GM19395 (cell line): ENCODE data around the gene KRT79.

Experiments used
- ATAC-seq: cut with Tn5 transposase; IDR thresholded peaks from one replicate; pipeline ENCODE4 v1.9.1; 2021; ENCODE audit warnings: mild to moderate bottlenecking, moderate library complexity; ENCODE audit not compliant: unreplicated experiment

KRT79 gene

DNA sequence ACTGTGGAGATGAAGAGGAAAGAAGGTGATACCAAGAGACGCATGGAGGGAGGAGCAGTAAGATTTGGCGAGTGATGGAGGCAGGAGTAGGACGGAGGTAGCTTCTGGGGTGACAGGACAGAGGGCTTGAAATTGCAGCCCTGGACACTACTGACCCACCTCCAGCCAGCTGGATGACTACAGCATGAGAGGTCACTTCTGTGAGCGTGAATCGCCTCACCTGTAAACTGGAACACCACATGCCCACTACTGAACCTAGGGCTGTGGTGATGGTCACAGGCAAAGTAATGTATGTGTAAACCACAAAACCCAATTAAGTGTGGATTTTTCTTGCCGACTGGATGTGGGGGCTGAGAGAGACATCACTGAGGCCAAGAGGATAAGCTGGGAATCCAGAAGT, 13.6 kb downstream of the KRT79 start:
- no peak for ATAC-seq

DNA sequence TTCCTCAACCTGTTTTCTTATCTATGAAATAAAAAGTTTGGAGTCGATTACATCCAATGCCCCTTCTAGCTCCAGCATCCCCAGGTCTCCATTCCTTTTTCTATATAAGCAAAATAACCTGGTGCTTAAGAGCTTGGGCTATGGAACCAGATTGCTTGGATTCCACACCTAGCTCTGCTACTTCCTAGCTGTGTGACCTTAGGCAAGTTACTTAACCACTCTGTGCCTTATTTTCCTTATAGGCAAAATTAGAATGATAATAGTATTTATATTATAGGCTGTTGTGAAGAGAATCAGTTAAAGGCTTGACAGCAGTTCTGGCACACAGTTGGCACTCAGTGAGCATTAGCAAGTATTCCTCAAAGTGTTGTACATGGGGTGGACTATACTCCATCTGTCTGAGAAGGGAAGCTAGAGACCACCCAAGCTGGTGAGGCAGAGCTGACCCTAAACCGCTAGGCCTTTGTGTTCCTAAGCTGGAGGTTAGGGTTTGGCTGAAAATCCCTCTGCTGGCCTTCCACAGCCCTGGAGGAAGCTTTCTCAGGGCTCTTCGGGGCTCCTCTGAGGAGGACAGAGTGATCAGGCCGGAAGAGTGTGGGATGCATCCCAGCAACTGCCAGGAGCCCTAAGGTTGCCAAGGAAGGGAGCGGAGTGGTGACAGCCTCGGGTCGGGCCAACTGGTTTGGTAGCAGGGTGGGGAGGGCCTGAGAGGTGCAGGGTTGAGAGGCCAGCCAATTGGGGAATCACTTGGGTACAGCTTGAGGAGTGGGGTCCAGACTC, 14.2 kb downstream of the KRT79 start:
- ATAC-seq: no peak

DNA sequence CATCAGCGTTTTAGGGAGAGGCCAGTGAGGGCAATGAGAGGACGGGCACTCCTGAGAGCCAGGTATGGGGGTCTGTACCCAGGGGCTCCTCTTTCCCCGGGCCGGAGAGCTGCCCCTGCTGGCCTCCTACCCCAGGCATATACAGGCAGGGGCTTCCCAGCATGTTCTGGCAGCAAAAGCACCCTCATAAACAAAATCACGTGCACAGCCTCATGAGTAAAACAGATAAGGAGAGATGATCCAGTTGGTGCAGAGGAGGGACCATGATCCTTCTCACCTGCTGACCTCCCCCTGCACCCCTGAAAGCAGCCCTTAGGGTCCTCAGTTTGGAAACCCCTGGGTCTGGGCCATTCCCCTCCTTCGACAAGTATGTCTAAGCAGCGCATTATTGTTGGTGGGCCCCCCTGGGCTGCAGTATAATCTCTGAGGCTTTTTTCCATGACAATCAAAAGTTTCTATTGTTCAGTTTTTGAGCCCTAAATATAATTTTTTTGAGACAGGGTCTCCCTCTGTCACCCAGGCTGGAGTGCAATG, 15.2 kb downstream of the KRT79 start:
- ATAC-seq: no peak

DNA sequence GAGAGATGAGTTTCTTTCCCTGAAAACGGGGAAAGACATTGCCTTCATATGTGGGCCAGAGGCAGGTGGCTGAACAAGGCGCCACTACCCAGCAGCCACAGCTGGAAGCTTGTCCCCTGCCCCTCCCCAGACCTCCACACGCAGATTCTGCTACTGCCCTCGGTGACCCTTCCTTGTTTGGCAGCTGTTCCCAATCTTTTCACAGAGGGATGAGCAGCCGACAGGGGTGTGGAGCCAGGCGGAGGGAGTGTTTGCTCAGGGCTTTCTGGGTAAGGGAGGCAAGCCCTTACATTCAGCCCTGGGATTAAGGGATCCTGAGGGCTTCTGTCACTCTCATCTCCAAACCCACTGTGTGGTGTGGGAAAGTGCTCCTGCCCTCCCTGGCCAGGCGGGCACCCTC, 15.7 kb downstream of the KRT79 start:
- ATAC-seq: no peak

DNA sequence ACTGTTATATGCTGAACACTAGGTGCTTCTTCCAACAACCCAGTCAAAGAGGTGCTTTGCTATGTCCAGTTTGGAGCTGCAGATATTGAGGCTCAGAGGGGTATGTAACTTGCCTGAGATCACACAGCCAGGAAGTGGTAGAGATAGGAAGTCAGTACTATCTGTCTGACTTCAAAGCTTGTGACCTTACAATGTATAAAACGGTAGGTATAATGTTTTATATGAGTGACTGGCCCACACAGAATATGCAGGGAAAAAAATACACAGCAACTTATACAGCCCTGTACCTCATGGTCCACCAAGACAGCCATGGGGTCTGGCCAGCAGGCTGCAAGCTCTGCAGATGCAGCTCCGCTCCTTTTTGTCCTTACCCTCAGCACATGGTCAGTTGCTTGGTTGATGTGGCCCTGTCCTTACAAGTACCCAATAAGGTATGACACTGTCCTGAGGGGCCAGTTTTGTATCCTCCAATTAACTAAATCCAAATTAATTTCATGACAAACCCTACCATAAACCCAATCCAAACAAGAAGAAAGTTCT, 16.3 kb downstream of the KRT79 start:
- ATAC-seq: no peak

DNA sequence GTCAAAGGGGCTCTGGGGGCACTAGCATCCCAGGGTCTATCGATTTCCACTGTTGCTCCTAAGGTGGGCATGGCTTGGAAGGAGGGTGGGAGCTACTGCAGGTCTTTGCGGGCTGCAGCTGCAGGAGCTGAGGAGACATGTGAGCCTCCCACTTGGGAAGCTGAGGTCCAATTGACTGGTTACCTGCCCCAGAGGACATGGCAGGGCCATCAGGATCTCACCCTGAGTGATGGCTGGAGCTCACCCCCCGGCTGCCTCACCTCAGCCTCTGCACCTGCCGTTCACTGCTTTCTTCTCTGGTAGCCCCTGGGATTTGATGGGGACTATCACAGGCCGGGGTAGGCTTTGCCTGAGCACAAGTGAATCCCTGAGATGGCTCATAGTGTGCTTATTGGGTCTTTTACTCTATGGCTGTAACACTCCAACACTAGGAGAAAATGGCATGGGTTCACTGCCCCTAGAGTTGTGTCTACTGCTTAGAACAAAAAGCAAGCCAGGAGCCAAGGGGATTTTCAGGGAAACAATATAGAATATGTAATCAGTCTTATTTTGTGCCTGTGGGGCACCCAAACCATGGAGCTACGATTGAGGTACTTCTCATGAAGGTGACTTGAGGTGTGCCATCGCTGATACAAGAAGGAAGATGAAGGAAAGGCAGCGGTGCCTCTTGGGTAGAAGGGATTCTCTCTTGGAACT, 17.0 kb downstream of the KRT79 start:
- ATAC-seq: no peak

DNA sequence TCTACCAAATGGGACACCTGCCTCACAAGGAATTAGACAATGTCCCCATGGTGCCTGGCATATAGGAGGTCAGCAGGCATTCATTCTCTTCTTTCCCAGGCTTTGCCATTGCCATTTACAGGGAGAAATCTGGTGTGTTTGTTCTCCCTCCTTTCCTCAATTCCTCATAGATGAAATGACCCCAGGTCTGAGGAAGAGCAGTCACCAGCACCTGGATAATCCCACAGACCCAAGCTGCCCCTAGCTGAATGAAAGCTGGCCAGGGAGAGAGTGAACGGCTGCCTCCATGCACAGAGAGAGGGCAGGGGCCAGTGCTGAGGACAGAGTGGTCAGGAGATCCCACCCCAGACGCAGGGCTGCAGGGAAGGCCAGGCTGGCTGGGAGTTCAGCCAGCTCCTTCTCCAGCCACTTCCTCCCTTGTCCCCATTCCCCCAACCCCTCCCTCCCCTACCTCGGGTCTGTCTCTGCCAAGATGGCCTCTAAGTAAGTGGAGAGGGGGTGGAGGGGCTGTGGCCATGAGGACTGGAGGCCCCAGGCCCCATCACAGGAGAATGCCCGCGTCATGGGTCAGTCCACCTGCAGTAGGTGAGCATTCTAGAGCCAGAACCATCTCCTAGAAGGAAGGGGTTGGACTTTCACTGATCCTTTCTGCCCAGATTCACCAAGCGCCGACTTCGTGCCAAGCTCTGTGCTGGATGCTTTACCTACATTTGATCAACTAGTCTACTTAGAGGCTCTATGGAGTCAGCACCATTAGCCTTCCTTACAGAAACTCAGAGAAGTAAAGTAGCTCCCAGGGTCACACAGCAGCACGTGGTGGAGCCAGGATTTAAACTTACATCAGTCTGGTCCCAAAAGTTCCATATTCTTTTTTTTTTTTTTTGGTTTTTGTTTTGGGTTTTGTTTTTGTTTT, 18.2 kb downstream of the KRT79 start:
- no peak for ATAC-seq

DNA sequence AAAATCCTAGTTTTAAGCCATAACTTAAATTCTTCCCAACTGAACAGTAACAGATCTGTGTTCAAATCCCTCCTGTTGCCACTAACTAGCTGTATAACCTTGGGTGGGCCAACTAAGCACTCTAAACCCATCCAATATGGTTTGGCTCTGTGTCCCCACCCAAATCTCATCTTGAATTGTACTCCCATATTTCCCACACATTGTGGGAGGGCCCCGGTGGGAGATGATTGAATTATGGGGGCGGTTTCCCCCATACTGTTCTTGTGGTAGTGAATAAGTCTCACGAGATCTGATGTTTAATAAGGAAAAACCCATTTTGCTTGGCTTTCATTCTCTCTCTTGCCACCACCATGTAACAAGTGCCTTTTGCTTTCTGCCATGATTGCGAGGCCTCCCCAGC, 18.9 kb downstream of the KRT79 start:
- ATAC-seq: no peak

DNA sequence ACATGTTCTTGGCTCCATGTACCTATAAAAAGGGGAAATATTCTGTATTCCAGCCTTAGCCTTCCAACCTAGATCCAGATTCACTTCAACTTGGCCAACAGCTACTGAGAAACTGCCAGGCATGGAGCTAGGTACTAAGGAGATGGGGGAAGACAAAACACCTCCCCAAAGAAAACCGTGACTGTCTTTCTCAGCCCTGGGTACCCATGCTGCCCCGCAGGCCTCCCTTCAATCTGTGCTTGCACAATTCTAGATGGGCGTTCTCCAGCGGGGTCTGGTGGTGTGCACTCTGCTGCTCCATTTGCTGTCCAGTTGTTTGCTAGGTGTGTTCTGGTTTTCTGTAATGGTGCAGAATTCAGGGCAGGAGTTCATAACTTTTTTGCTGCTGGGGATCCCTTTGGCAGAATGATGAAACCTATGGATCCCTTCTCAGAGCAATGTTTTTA, 19.4 kb downstream of the KRT79 start:
- no peak for ATAC-seq

DNA sequence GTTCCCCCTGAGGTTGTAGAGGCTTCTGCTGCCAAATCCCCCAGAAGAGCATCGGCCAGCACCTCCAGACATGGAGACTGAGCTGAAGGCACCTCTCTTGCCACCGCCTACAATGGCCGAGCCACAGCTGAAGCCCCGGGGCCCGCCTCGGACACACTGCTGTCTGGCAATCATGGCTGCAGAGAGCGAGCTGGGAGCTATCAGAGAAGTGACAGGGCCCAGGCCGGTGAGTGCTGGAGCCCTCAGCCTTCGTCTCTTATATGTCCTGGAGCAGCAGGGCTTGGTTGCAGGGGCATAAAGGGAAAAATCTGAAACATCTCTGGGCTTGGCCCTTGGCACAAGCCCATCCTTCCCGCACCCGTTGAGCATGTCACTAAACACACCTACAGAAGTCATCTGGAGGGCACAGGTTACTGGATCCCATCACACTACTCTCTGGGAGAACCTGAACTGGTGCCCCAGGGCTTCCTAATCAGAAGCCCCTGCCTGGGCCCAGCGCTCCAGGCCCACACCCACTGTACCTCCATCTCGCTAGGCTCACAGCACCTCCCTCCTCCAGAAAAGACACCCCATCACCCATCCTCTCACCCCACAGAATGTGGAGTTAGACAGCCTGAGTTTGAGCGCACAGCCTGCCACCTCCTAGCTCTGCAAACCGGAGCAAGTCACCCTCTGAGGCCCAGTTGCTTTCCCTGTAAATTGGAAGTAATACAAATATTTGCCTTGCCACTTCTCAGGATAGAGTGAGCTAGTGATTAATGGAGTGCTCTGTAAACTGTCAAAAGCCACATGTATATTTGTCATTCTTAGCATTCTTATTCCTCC, 20.0 kb downstream of the KRT79 start, which contains the start of gene KRT4:
TSS of gene KRT4 (minus strand) at position 232 of the 825 bp plus-strand sequence. CDS start at position 174, 58 bp downstream.
- ATAC-seq: no peak

DNA sequence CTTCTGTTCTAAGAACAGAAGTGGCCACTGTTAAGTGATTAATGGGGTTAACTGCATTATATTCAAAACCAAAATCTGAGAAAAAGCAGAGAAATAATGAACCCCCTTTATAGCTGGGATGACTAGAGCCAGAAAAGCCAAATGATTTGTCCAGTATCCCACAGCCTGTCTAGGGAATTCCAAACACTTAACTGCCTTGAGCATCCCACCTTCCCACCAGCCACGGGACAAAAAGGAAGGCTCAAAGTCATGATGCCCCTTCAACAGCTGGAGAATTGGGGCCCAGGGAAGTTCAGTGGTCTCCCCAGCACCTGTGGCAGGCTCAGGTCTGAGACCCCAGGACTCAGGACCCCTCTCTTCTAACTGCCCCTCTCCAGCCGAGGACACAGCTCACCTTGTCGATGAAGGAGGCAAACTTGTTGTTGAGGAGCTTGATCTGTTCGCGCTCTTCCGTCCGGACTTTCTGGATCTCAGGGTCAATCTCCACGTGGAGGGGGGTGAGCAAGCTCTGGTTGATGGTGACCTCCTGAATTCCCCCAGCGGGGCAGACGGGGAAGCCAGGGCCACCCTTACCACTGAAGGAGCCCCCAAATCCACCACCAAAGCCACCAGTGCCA, 20.8 kb downstream of the KRT79 start:
- ATAC-seq: no peak

DNA sequence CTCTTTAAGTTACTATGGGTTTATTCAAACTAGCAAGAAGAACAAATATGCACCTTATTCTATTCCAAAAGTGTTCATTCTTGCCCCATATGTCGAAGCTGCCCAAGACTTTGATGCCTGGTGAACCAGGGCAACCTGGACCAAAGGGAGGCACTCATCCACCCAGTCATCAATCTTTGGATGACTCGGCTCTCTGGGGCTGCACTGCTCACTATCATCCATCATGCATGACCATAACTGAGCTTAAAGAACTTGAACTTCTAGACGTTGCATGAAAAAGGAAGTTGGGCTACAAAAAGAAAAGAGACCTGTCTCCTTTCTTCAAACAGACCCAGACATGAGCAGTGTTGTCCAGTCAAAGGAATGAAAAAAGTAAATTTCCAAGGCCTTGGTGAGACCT, 21.4 kb downstream of the KRT79 start:
- no peak for ATAC-seq

DNA sequence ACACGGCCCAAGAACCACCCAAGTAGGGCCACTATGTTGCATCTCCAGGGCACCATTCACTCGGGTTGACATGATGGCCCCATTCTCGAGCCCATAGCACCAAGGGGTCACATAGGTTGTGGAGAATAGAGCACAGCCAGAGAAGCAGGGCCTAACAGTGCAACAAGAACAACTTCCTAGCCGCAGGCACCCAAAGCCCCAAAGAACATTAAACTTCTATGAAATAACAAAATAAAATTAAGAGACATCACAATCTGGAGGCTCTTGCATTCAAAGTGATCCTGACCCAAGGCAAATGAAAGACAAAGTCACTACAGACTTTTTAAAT, 22.1 kb downstream of the KRT79 start:
- ATAC-seq: no peak

DNA sequence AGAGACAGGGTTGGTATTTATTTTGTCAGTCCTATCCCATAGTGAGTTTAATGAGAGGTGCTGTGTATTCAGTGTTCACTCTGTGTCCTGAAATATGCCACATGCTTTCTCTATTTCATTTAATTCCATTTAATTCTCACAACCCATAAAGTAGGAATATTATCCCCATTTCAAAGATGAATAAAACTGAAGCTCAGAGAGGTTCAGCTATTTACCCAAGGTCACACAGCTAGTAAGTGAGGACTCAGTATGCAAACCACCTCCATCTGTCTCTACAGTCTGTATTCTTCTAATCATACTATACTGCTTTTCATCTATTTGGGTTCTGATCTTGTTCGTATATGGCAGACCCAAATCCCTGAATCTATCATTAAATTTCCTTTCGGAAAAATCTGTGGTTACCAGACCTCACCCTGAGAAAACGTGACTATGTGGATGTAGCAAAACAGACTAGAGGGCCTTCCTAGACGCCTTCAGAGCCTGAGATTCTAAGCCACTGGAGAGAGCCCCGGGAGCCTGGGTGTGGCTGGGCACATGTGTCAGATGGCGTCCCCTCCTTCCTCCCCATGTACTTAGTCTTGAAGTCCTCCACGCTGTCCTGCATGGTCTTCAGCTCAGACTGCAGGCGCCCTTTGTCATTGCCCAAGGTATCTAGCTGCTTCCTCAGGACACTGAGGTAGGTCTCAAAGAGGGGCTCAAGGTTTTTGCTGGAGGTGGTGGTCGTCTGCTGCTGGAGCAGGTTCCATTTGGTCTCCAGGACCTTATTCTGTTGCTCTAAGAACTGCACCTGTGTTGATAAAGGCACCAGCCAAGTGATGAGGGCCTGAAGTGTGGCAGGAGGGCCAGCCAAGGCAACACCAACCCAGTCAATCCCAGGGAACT, 22.7 kb downstream of the KRT79 start:
- ATAC-seq: no peak

DNA sequence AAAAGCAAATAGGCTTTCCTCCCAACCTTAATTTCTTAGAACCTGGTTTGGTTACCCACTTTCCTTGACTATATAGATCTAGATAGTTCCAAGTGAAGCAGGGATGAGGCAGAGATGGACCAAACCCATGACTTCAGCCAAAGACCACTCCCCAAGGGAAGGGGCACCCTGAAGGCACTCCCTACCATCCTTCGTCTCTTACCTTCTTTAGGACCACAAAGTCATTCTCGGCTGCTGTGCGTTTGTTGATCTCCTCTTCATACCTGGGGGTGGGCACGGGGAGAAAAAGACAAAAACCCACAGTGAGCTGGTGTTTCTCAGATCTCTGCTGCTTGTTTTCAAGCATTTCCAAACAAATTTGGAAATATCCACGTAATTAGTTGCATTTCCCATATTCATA, 23.6 kb downstream of the KRT79 start:
- ATAC-seq: no peak

DNA sequence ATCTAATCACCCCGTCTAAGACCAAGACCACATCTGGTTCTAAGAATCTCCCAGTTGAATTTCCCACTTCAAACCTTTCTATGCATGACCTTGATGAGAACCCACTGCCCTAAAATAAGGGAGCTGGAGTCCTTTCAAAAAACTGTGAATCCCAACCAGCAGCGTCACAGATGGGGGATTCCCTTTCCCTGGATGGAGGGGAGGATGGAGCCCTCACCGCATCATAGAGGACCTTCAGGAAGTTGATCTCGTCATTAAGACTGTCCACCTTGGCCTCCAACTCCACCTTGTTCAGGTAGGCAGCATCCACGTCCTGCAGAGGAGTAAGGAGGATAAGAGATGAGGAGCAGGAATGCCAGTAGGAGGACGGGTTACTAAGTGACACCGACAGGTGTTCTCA, 24.9 kb downstream of the KRT79 start:
- ATAC-seq: no peak

DNA sequence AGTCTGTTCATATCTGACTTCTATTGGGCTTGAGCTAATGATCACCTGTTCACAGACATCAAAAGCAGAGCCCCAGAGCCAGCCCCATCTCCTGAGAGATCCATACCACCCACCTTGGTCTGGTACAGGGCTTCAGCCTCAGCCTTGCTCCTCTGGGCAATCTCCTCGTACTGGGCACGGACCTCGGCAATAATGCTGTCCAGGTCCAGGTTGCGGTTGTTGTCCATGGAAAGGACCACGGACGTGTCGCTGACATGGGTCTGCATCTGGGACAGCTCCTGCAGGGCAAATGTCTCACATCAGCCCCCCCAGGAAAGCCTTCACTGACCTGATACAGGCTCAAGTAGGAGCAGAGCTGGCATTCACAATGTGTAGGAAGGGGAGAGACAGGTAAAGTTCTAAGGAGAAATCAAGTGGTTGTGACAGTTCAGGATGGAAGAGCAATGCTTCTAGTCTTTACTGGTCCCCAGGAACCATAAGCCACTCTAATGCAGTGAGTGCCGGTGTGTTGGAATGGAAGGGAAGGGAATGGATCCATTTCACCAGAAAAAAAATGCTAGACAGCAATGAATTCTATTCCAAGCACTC, 25.4 kb downstream of the KRT79 start:
- ATAC-seq: no peak
